HG03558 (cell line): ENCODE measurements around the gene SIK1.
"Not testable (repeated sequence)": the region's sequence is repeated elsewhere in the genome, so short reads cannot be mapped to it uniquely, and the experiment has no call there.

Source experiments
- ATAC-seq: cut with Tn5 transposase; IDR thresholded peaks from one replicate; pipeline ENCODE4 v1.9.1; 2021; ENCODE audit warnings: moderate number of reproducible peaks; ENCODE audit not compliant: unreplicated experiment; ENCODE audit errors: extremely low read depth

The SIK1 gene

GRCh38 chr21:43440835-43441727, 14.2 kb upstream of the SIK1 start:
- not testable (repeated sequence) for ATAC-seq

- ATAC-seq = not testable (repeated sequence)
Measured at GRCh38 chr21:43439316-43440075, 12.6 kb upstream of the SIK1 start.

- not testable (repeated sequence) for ATAC-seq
Measured at GRCh38 chr21:43436272-43436671, 9.3 kb upstream of the SIK1 start.

- ATAC-seq = not testable (repeated sequence)
Measured at GRCh38 chr21:43433340-43434136, 6.6 kb upstream of the SIK1 start.

- not testable (repeated sequence) for ATAC-seq
Measured at GRCh38 chr21:43430830-43431416, 4.0 kb upstream of the SIK1 start.

- not testable (repeated sequence) for ATAC-seq
Measured at GRCh38 chr21:43428964-43429363, 2.0 kb upstream of the SIK1 start.

- peak; percentile 48 for ATAC-seq
Measured at GRCh38 chr21:43427242-43427559, 270 bp upstream of the SIK1 start.

GRCh38 chr21:43426004-43426403, 927 bp downstream of the SIK1 start:
- ATAC-seq = not testable (repeated sequence)

GRCh38 chr21:43419475-43419874, 7.5 kb downstream of the SIK1 start:
- ATAC-seq = not testable (repeated sequence)

GRCh38 chr21:43414576-43414975, 12.4 kb downstream of the SIK1 start:
- ATAC-seq = not testable (repeated sequence)

GRCh38 chr21:43412020-43412788, 14.7 kb downstream of the SIK1 start:
- ATAC-seq = not testable (repeated sequence)

- ATAC-seq = not testable (repeated sequence)
Measured at GRCh38 chr21:43410456-43411068, 16.4 kb downstream of the SIK1 start.

- not testable (repeated sequence) for ATAC-seq
Measured at GRCh38 chr21:43407139-43407538, 19.8 kb downstream of the SIK1 start.

GRCh38 chr21:43404450-43404849, 22.5 kb downstream of the SIK1 start:
- ATAC-seq = not testable (repeated sequence)

- ATAC-seq = not testable (repeated sequence)
Measured at GRCh38 chr21:43403651-43404430, 23.1 kb downstream of the SIK1 start.

GRCh38 chr21:43401125-43401524, 25.8 kb downstream of the SIK1 start:
- not testable (repeated sequence) for ATAC-seq

- not testable (repeated sequence) for ATAC-seq
Measured at GRCh38 chr21:43399595-43400015, 27.3 kb downstream of the SIK1 start.

GRCh38 chr21:43399136-43399535, 27.8 kb downstream of the SIK1 start:
- ATAC-seq = not testable (repeated sequence)
